Activated naive CD4-positive, alpha-beta T cell treated with anti-CD3 and anti-CD28 coated beads, Interleukin-2, amount 50 U/mL, for 16 hours (primary cell): ENCODE results near the gene PCDHA2.
"Not testable (repeated sequence)": the region's sequence is repeated elsewhere in the genome, so short reads cannot be mapped to it uniquely, and the experiment has no call there.

ENCODE experiments used
- DNase-seq: peaks from one replicate; pipeline ENCODE4 v3.0.0-alpha.2; 2020

PCDHA2 gene

GRCh38 chr5:140794595-140795258, at the start of gene PCDHA2:
TSS of gene PCDHA2 (plus strand) at chr5:140794852.
- no peak for DNase-seq

DNA sequence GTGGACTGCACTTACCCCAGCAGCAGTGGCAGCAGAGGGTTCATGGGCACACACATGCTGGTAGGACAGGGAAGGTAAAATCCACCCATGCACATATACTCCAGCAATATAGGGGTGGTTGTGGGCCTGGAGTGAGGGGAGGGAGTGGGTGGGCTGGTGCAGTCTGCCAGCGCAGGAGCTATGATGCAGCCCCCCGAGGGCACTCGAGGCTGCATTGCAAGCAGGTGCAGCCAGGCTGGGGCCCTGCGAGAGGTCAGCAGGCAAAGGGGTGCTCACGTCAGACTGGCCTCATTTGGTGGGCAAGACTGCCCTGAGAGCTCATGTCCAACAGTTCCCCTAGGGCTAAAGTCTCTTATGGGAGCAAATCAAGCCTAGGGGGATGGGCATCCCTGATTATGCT, 41.1 kb upstream of the PCDHA2 start:
- DNase-seq: no peak

DNA sequence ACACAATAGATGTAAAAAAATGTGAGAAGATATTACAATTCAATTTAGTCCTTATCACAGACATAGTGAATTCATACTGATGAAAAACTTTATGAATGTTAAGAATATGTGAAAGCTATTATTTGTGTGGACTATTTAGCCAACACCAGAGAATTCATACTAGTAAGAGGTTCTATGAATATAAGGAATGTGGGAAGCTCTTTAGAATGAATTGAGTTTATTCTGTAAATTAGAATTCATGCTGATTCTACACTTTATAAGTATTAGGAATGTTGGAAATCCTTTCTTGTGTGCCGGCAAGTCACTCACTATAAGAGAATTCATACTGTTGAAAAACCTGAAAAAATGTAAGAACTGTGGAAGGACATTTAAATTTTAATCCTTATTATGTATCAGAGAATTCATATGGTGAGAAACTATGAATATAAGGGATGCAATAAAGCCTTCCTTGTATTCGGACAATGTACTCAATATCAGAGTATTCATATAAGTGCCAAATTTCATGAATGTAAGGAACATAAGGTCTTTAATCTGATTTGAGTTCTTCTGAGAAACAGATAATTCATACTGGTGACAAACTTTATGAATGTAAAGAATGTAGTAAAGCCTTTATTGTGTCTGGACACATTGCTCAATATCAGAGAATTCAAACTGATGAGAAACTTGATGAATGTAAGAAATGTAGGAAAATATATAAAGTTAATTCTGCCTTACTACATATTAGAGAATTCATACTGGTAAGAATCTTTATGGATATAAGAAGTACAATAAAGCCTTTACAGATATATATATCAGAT, 30.3 kb upstream of the PCDHA2 start:
- no peak for DNase-seq

DNA sequence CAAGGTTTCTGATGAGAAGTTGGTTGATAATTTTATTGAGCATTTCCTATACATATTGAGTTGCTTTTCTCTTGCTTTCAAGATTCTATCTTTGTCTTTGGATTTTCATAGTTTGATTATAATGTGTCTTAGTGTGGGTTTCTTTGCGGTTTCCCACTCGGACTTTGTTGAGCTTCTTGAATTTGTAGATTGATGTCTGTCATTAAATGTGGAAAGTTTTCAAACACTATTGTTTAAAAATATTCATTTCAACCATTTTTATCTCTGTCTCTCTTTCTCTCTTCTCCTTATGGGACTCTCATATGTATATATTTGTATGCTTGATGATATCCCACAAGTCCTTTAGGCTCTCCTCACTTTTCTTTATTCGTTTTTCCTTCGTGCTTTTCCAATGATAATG, 27.2 kb upstream of the PCDHA2 start:
- no peak for DNase-seq

GRCh38 chr5:140780512-140780911, 14.1 kb upstream of the PCDHA2 start:
- DNase-seq: no peak

GRCh38 chr5:140785905-140786686, 8.6 kb upstream of the PCDHA2 start, which contains the start of gene PCDHA1:
TSS of gene PCDHA1 (plus strand) at chr5:140786140.
- DNase-seq: no peak

GRCh38 chr5:140787422-140787821, 7.2 kb upstream of the PCDHA2 start:
- not testable (repeated sequence) for DNase-seq

DNA sequence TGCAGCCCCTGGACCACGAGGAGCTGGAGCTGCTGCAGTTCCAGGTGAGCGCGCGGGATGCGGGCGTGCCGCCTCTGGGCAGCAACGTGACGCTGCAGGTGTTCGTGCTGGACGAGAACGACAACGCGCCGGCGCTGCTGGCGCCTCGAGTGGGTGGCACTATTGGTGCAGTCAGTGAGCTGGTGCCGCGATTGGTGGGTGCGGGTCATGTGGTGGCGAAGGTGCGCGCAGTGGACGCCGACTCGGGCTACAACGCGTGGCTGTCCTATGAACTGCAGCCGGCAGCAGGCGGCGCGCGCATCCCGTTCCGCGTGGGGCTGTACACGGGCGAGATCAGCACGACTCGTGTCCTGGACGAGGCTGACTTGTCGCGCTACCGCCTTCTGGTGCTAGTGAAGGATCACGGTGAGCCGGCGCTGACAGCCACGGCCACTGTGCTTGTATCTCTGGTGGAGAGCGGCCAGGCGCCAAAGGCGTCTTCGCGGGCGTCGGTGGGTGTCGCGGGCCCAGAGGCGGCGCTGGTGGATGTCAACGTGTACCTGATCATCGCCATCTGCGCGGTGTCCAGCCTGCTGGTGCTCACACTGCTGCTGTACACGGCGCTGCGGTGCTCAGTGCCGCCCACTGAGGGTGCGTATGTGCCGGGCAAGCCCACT, 6.7 kb upstream of the PCDHA2 start:
- not testable (repeated sequence) for DNase-seq

- no peak for DNase-seq
Measured at GRCh38 chr5:140791089-140791488, 3.6 kb upstream of the PCDHA2 start.

- no peak for DNase-seq
Measured at GRCh38 chr5:140795259-140795641, 598 bp downstream of the PCDHA2 start.

DNA sequence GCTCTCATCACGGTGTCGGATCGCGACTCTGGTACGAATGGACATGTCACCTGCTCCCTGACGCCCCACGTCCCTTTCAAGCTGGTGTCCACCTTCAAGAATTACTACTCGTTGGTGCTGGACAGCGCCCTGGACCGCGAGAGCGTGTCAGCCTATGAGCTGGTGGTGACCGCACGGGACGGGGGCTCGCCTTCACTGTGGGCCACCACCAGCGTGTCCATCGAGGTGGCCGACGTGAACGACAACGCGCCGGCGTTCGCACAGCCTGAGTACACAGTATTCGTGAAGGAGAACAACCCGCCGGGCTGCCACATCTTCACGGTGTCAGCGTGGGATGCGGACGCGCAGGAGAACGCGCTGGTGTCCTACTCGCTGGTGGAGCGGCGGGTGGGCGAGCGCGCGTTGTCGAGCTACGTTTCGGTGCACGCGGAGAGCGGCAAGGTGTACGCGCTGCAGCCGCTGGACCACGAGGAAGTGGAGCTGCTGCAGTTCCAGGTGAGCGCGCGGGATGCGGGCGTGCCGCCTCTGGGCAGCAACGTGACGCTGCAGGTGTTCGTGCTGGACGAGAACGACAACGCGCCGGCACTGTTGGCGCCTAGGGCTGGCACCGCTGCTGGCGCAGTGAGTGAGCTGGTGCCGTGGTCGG, 1.5 kb downstream of the PCDHA2 start:
- not testable (repeated sequence) for DNase-seq

DNA sequence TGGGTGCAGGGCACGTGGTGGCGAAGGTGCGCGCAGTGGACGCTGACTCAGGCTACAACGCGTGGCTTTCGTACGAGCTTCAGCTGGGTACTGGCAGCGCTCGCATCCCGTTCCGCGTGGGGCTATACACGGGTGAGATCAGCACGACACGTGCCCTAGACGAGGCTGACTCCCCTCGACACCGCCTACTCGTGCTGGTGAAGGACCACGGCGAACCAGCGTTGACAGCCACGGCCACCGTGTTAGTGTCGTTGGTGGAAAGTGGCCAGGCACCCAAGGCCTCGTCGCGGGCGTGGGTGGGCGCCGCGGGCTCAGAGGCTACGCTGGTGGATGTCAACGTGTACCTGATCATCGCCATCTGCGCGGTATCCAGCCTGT, 2.1 kb downstream of the PCDHA2 start:
- DNase-seq: no peak

- no peak for DNase-seq
Measured at GRCh38 chr5:140800816-140801493, 6.3 kb downstream of the PCDHA2 start, which contains the start of gene PCDHA3. TSS of gene PCDHA3 (plus strand) at chr5:140801057.

DNA sequence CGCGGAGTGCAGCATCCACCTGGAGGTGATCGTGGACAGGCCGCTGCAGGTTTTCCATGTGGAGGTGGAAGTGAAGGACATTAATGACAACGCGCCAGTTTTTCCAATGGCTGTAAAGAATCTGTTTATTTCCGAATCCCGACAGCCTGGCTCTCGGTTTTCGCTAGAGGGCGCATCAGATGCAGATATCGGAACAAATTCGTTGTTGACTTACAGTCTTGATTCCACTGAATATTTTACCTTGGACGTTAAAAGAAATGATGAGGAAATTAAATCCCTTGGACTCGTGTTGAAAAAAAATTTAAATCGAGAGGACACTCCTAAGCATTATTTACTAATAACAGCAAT, 6.8 kb downstream of the PCDHA2 start:
- no peak for DNase-seq

DNA sequence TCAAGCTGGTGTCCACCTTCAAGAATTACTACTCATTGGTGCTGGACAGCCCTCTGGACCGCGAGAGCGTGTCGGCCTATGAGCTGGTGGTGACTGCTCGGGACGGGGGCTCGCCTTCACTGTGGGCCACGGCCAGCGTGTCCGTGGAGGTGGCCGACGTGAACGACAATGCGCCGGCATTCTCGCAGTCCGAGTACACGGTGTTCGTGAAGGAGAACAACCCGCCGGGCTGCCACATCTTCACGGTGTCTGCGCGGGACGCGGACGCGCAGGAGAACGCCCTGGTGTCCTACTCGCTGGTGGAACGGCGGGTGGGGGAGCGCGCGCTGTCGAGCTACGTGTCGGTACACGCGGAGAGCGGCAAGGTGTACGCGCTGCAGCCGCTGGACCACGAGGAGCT, 7.7 kb downstream of the PCDHA2 start:
- not testable (repeated sequence) for DNase-seq

- DNase-seq: peak; percentile 9
Measured at GRCh38 chr5:140802781-140803271, 8.2 kb downstream of the PCDHA2 start.

DNA sequence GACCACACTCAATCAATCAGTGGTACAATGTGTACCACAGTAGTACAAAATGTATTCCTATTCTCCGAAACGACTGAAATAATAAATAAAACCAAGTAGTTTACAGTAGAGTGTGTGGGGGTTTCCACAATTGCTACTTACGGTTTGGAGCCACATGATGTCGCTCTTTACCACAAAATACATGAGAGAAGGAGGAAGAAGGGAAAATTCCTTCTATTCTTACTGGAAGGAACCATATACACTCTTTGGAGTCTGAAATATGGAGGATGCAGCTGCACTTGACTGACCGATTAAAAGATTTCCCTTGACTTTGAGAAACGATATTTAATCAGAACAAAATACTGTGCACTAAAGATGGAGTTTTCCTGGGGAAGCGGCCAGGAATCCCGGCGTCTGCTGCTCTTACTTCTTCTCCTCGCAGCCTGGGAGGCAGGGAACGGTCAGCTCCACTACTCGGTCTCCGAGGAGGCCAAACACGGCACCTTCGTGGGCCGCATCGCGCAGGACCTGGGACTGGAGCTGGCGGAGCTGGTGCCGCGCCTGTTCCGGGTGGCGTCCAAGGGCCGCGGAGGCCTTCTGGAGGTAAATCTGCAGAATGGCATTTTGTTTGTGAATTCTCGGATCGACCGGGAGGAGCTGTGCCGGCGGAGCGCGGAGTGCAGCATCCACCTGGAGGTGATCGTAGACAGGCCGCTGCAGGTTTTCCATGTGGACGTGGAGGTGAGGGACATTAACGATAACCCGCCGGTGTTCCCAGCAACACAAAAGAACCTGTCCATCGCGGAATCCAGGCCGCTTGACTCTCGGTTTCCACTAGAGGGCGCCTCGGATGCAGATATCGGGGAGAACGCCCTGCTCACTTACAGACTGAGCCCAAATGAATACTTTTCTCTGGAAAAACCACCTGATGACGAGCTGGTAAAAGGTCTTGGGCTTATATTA, 12.5 kb downstream of the PCDHA2 start, which contains the start of gene PCDHA4:
Gene PCDHA4 (plus strand): TSS at position 235 of the 942 bp plus-strand sequence.
- DNase-seq: no peak

GRCh38 chr5:140808241-140808888, 13.7 kb downstream of the PCDHA2 start:
- DNase-seq: not testable (repeated sequence)

DNA sequence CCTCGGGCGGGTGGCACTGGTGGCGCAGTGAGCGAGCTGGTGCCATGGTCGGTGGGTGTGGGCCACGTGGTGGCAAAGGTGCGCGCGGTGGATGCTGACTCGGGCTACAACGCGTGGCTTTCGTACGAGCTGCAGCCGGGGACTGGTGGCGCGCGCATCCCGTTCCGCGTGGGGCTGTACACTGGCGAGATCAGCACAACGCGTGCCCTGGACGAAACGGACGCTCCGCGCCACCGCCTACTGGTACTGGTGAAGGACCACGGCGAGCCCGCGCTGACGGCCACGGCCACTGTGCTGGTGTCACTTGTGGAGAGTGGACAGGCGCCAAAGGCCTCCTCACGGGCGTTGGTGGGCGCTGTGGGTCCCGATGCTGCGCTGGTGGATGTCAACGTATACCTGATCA, 14.2 kb downstream of the PCDHA2 start:
- no peak for DNase-seq
